ENCODE measurements around the gene ELOB.

DNA sequence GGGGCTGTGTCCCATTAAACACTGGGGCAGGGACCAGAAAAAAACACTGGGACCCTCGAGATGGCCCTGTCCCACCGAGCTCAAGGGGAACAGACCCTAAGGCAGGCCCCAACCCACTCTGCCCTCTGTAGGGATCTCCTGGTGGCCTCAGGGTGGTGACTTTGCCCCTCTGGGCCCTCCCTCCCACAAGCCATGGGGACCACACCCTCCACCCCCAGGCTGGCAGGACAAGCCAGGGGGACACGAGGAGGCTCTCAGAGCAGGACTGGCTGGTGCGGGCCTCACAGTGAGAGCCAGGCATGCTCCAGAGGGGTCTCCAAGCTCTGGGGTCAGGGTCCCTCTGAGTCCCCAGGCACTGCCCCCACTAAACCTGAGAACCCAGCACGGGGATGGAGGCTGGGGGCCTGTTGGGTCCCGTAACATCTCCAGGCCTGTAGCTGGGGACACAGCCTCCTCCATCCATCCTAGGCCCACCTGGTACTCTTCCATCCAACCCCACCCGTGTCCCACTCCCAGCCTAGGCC is 39.1 kb downstream of the ELOB start:
- TF ChIP-seq, protein P1, sequence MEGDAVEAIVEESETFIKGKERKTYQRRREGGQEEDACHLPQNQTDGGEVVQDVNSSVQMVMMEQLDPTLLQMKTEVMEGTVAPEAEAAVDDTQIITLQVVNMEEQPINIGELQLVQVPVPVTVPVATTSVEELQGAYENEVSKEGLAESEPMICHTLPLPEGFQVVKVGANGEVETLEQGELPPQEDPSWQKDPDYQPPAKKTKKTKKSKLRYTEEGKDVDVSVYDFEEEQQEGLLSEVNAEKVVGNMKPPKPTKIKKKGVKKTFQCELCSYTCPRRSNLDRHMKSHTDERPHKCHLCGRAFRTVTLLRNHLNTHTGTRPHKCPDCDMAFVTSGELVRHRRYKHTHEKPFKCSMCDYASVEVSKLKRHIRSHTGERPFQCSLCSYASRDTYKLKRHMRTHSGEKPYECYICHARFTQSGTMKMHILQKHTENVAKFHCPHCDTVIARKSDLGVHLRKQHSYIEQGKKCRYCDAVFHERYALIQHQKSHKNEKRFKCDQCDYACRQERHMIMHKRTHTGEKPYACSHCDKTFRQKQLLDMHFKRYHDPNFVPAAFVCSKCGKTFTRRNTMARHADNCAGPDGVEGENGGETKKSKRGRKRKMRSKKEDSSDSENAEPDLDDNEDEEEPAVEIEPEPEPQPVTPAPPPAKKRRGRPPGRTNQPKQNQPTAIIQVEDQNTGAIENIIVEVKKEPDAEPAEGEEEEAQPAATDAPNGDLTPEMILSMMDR (IDR thresholded peaks at IDR 0.05), result no peak
- no peak for TF ChIP-seq POLR2A (IDR thresholded peaks at IDR 0.05)
